IPS DF 19.7 (cell line): ENCODE results near the gene HEATR1.
"Not testable (repeated sequence)": the region's sequence is repeated elsewhere in the genome, so short reads cannot be mapped to it uniquely, and the experiment has no call there.

Source experiments
- DNase-seq: peaks from one replicate; pipeline ENCODE4 v3.0.0-alpha.2; 2013; ENCODE audit warnings: low read depth, low spot score

HEATR1 gene

DNA sequence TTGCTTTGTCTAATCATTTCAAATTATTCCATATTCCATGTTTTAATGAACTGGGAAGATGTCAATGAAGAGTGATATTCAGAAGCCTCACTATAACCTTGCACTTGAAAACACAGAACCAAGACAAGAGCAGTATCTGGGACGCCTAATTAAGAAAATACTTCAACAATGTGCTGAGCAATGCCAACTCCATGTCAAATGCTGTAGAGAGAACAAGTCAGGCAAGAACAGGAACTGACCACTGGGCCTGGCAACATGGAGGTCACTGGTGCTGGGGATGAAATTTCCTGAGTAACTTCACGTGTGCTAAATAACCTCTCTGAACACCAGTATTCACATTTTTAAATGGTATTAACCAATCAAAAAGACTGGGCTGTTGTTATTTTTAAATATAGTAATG, 22.8 kb downstream of the HEATR1 start:
- DNase-seq: no peak

DNA sequence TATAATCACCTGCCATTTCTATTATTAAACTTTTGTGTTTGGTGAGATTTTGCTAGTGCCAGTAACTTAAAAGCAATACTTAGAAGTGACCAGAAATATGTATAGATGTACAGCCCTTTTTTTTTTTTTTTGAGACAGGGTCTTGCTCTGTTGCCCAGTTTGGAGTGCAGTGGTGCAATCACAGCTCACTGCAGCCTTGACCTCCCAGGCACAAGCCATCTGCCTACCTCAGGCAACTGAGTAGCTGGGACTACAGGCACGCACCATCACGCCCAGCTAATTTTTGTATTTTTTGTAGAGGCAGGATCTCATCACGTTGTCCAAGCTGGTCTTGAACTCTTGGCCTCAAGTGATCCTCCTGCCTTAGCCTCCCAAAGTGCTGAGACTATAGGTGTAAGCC, 23.9 kb downstream of the HEATR1 start:
- not testable (repeated sequence) for DNase-seq

DNA sequence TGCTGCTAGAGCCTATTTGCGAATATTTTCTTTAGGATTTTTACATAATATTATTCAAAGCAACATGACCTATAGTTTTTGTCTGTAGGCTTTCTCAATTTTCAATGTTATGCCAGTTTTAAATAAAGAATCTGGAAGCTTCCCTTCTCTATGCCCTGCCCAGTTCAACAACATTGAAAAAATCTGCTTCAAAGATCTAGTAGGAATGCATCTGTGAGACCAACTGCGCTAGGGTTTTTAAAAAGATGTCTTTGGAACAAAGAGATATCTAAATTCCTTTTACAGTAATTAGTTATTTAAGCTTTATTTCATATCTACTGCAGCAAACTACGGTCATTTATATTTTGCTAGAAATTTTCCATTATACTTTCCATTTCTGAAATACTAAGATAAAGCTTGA, 25.7 kb downstream of the HEATR1 start:
- DNase-seq: no peak

DNA sequence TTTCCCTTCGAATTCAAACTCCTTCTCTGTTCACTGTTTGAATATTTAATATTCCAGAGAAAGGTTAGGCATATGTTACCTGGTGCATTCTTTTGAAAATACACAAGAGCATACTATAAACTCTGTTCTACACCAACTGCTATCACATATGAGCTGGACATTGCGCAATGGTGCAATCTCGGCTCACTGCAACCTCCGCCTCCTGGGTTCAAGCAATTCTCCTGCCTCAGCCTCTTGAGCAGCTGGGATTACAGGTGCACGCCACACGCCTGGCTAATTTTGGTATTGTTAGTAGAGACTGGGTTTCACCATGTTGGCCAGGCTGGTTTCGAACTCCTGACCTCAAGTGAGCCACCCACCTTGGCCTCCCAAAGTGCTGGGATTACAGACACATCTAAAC, 27.3 kb downstream of the HEATR1 start:
- DNase-seq: not testable (repeated sequence)

DNA sequence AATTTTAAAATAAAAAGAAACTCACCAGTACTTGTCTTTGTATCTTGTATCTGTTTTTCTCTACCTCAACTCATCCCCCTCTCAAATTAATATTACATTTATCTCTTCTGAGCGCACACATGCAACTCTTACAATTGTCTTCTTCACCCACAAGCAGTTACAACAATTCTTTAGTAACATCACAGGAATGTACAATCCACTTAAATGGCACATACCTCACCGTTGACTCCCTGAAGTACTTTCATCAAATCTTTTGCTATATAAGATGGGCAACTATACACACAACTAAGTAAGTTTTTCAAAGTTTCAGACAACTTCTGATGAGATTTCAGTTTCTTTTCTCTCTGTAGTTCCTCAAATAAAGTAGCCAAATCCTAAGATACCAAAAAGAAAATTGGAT, 28.3 kb downstream of the HEATR1 start:
- DNase-seq: no peak

DNA sequence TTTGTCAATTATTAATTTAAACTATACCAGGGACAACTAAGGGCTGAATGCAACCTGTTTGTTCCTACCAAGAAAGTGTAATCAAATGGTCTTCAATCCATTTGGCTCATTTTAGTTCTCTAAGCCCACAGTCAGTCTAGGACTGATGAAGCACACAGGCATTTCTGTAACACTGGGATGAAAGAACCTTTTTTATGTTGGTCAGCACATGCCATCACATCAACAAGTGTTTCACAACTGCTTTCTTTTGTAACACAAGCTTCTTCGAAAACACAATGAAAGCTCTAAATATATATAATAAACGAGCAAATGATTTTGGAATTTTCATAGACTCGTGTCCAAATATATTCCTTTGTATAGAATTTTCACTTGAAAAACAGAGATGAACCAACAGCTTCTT, 28.8 kb downstream of the HEATR1 start:
- no peak for DNase-seq

DNA sequence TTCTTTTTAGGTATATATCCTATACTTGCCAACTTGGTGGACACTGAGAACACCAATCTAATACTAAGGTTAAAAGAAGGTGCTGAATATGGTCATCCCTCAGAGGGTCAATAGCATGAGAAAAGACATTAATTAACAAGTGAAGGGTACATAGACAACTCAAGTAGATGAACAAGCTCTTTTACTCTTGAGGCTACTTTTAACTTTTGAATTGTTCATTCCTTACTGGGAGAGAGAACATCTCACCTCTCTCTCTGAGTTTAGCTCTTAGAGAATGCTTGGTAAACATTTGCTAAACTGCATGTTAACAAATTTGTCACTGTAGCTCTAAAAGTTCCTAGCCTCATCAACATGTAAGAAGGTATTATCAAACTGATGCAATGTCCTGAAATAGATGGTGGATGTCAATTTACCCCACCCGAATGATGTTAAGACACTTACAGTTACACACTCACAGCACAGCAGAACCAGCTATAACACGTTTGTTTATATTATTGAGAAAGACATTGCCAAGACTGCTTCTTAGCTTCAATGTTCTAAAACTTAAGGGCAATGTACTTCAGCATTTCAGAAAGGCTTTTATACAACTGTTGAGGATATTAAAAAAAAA, 35.9 kb downstream of the HEATR1 start:
- DNase-seq: no peak

DNA sequence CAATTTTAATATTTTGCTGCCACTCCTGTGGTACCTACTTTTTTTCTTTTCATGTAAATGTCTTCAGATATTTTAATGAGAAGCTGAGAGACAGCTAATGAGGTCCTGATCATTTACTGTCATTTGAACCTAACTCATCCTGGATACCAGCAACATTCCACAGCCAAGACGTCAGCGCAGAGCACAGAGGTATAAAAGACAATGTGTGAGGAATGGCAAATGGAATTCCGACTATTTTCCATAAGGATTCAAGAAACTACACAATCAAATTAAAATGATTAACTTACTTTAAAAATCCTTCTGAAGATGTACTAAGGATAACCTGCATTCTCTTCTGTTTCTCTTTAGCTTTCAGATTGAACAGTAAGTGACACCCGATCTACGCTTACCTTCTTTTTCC, 38.8 kb downstream of the HEATR1 start:
- DNase-seq: no peak

DNA sequence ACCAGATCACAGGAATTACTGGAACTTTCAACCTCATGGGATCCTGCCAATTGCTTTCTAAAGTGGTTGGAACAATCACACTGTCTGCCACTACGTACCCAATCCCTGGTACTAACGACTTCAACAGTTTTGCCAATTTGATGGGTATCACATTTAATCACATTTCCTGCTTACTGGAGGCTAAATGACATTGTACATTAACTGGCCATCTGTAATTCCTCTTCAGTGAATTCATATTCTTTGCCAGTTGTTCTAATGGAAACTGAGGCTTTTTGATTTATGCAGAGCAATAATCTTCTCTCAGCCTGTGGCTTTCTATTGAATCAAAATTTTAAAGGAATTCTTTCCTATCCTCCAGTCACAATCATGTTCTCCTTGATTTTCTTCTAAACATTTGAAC, 42.3 kb downstream of the HEATR1 start:
- DNase-seq: no peak

DNA sequence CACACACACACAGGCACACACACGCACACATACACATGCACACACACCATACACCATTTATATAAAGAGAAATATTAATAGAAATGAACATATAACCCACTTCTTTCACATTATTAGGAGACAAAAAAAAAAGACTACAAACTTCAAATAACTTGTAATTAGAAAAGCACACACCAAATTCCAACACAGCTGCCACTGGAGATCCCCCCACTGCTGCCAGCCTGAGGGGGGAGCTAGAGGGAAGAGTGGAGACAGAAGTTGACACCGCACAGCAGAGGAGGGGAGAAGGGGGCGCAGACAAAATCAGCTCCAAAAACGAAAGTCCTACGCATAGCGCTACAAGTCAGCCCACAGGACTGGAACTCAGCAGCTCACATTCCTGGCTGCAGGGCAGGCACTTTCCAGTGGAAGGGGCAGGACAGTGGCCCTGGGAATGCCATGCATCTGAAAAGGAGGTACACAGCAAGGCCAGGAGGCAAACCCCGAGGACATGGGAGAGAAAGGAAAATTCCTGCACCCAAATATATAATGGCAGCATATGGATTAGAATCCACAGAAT, 44.0 kb downstream of the HEATR1 start:
- DNase-seq: no peak

DNA sequence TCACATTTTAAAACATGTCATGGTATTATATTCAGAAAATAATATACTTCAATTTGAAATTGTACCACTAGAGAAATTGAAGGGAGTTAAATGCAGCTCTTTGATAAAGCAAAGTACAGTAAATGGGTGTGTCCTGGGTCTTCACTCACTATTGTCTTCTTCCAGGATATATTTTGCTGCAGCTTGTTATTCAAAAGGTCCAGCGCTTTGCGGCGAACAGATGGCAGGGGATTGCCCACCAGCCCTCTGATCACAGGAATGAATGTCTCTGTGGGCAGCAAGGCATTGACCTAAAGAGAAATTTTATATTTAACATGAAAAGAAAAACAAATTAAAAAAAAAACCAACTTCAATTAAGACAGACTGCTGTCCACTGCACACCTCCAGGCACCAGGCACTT, 45.5 kb downstream of the HEATR1 start:
- no peak for DNase-seq

DNA sequence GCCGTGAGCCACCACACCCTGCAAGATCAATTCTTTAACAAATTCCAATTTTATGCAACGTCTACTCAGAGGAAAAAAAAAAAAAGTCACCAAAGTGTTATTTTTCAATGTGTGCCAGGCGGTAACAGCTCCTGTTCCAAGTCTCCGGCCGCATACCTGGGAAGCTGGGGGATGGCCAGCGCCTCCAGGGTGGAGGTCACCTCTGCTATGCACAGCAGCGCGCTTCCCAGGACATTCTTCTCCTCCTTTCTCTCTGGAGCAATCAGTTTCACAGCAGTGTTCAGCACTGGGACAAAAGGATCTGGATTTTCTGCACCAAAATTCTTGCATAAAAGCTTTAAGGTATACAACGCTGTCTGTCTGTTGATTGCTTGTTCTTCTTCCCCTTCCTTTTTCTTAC, 46.2 kb downstream of the HEATR1 start:
- DNase-seq: no peak

DNA sequence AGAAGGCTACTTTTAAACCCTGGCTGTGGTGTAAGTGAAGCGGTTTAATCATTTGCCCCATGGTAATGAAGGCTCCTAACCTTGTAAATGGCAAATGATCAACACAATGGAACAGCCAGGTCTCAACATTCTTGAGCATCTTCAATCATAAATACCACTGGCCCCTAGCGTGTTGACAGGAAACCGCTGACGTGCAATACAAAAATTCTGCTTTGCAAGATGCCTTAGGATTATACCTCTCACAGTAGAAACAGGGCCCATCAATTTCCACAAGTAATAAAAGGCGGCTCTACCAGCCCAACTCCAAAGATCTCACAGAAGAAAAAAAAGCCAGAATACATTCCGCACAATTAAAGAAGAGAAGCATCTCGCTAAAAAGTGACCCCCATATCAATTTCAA, 47.7 kb downstream of the HEATR1 start:
- DNase-seq: no peak

DNA sequence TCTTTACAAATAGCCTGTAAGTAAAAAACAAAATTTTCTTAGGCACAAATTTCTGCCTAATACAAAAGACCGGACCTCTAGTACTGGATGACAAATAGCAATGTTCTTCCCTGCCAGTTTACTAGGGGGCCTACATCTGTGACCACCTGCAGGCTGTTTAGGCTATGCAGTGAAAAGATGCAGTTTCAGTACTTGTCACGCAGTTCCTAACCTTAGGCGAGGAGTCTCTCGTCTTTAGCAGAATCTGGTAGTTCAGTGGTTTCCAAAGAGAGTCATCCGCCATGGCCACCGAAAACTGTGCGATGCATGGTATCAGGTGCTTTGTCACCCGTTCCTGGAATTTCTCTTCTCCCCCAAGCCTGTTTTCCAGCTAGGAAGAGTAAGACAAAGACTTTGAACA, 50.9 kb downstream of the HEATR1 start:
- no peak for DNase-seq

DNA sequence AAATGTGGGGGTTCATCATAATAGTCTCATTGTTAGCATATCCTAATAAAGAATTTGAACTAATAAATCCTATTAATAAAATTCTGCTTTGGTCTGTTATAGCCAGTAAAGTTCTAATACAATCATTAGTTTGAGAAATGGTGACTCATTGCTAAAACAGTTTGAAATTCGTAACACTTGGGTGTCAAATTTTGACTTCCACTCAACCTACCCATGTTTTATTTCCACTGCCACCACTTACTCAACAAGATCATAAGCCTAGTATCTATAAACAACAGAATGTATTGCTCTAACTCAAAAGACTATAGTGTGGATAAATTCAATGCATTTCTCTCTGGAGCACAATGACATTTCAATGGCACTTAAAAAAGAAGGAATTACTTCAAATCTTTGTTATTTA, 51.4 kb downstream of the HEATR1 start:
- no peak for DNase-seq

DNA sequence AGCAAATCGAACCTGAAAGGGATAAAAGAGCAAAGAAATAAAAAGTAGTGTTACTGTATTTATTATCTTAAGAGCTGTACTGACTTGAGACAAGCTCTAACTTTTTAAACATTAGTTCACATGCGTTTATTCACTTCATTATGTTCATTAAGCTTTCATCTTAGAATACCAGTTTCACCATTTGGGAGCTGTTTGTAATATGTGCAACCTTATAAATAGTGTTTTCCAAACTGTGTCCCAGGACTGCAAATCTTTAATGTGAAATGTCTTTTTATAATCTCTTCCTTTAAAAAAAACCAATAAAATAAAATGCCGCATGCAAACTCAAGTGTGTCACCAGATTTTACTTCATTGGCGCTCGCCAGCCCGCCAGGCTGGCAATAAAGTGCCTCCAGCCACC, 52.2 kb downstream of the HEATR1 start:
- no peak for DNase-seq

DNA sequence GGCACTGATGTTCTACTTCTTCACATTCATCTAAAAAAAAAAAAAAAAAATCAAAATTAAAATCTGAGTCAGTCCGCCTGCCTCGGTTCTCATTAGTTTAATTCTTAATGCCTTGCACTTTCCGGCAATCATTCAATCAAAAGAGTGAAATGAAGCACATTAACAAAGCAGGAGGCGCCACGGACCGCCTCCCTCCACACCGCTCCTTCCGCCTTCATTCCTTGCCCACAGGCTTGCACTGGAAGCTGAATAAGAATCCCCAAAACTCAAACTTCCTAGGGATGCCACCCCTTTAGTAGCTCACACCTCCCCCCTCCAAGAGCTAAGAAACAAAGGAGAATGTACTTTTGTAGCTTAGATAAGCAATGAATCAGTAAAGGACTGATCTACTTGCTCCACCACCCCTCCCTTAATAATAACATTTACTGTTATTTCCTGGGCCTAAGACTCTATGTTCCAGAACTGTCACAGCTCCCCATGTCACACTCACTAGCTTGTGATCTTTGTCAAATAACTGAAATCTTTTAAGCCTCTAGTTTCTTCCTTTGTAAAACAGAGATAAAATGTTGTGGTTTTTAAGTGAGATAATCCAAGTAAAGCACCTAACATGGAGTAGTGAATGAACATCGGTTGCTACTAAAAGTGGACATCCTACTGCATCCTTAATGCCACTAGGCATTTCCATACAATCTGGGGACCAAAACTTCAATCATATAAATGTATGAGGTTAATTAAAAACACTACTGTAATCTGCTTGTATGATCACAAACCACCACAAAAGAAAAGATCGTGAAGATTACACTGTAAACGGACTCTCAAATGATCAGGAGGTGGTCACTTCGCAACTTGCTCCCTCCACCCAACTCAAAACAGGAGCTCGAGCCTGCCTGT, 53.1 kb downstream of the HEATR1 start:
- DNase-seq: no peak

DNA sequence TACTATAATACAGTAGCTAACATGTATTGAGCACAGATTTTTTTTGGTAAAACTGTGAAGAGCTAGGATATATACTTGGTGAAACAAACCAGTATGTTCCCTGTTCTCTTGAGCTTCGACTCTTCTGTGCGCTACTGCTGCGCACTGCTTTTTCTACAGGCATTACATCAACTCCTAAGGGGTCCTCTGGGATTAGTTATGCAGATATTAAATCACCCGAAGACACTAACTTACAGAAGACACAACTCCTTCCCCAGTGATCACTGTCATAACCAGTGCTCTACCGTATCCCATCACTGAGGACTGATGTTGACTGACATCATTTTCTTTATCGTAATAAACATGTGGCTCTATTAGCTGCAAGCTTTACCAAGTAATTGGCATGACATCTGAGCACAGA, 55.9 kb downstream of the HEATR1 start:
- no peak for DNase-seq

DNA sequence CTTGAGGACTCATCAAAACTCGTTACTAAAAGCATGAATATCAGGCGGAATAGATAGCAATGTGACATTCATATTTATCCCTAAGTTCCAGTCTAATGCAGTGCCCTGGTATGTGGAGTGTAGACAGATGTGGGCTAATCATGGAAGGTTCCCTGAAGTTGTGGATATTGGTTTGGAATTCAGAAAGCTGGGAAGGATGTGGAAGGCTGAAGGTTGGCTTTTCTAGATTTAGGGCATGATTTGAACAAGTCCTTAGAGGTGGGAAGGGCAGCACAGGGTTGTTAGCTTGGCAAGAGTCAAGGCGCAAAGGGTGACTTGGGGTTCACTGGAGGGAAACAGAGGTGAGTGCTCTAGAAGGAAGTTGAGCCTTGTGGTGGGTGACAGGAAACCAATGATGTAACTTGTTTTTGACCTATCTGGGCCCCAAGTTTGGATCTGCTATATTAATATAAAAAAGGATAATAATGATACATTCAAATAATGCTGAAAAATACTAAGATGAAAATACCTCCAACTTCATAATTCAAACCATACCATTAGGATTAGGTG, 58.6 kb downstream of the HEATR1 start:
- DNase-seq: no peak

DNA sequence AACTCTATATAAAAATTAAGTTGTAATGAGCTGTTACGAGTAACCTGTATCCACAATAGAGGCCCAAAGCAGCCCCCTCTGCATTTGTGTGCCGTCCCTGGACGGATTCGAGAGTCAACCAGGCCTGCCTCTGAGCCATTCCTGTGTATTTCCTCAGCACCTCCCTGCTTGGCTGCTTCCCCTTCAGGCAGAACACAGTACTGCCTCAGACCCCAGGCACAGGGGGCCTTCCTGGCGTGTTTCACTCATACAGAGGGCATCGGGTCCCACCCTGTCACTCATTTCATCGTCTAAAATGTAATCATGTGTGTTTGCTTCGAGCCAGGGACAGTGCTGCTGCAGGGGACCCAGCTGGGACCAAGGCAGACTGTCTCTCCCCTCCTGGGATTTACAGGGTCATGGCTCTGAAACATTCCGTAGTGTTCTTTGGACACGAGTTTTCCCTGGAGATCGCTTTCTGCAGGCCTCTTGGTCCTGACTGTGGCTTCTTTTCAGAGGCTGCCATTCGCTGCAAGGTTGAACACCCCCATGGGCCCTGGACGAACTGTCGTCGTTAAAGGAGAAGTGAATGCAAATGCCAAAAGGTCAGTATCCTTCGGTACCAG, 61.1 kb downstream of the HEATR1 start:
- no peak for DNase-seq

DNA sequence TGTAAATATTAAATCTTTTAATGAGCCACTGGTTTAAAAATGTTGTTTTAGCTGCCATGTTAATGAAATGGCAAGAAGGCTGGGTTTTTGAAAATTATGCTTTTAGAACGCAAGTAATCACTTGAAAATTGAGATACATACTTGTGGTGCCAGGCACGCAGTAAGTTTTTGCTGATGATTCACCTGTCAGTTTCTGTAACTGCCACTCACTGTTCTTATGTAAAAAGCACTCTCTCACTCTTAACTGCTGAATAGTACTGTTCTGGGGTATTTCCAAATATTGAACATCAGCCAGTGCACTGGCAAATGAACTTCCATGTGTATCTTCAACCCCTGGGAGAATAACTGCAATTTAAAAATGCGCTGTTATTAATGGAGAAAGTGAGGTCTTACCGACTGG, 62.6 kb downstream of the HEATR1 start:
- DNase-seq: no peak

DNA sequence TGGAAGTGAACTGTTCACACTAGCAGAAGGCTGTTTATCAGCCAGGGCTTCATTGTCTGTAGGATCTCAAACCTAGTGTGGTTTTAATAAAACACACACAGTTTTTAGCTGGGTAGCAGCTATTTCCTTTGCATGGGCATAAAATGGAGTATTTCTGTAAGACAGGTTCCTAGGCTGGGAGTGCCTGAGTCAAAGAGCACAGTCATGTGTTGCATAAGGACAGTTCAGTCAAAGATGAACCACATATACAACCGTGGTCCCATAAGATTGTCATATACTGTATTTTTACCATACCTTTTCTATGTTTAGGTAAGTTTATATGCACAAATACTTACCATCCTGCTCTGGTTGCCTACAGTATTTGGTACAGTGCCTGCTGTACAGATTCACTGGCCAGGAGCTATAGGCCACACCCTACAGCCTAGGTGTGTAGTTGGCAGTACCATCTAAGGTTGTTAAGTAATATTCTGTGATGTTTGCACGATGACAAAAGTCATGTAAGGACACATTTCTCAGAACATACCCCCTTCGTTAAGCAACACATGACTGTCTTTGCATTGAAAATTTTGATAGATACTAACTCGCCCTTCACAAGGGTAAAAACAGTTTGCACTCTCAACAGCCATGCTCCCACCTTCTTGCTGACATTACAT, 63.4 kb downstream of the HEATR1 start:
- no peak for DNase-seq
